Measurements from ENCODE around the gene LGR6. TPM values are rescaled to one million over a fixed set of nuclear protein-coding genes. Genes with fewer than 3 reads are reported as not detected.

Gene LGR6
- total RNA-seq, 6 donors from 2014 or later, result 0.46 to 5.2 (median 1.1) TPM

DNA sequence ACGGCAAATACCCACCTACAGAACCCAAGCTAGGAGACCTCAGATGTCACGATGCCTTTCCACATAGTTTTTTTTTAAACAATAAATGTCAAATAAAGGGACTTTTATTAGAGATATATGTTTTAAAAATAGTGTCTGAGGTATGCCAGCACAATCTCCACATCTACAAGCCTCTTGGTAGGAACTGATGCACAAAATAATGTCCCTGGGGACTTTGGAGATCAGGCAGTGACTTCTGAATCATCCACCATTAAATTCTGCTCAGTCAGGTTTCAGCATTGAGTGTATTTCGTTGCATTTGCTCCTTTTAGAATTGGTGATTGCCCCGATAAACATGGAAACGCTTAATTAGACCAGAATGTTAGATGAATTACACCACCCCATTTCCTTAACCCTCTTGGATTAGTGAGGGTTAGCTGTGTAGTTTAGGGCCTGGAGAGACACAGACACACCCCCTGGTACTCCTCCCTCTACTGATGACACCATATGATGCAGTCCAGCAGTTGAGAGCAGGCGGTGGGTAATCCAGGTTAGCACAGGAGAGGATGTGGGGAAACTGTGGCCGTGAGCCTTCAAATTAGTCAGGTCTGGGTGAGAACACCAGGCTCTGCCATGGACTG, 33.6 kb downstream of the LGR6 start:
- WGBS, 2 donors, result 89% methylated on average over 7 of the region's 7 CpGs
- Histone ChIP-seq H3K27me3 (no peaks in the 10 kb centered on the region), H3K27ac (no peak overlapping the region), H3K4me3 (no peak overlapping the region), H3K36me3 (no peaks in the 10 kb centered on the region), H3K4me1 (no peaks in the 10 kb centered on the region), H3K9me3 (no peaks in the 10 kb centered on the region)
- ATAC-seq (ENCODE audit: low FRiP score in 2 of 2), result no peak
- DNase-seq, result no peak
- TF ChIP-seq, protein P1, sequence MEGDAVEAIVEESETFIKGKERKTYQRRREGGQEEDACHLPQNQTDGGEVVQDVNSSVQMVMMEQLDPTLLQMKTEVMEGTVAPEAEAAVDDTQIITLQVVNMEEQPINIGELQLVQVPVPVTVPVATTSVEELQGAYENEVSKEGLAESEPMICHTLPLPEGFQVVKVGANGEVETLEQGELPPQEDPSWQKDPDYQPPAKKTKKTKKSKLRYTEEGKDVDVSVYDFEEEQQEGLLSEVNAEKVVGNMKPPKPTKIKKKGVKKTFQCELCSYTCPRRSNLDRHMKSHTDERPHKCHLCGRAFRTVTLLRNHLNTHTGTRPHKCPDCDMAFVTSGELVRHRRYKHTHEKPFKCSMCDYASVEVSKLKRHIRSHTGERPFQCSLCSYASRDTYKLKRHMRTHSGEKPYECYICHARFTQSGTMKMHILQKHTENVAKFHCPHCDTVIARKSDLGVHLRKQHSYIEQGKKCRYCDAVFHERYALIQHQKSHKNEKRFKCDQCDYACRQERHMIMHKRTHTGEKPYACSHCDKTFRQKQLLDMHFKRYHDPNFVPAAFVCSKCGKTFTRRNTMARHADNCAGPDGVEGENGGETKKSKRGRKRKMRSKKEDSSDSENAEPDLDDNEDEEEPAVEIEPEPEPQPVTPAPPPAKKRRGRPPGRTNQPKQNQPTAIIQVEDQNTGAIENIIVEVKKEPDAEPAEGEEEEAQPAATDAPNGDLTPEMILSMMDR (IDR thresholded peaks at IDR 0.05), result no peak
- TF ChIP-seq POLR2A (IDR thresholded peaks at IDR 0.05), result no peak
- TF ChIP-seq POLR2AphosphoS5 (IDR thresholded peaks at IDR 0.05), result no peak
- TF ChIP-seq EP300 (IDR thresholded peaks at IDR 0.05), result no peak

DNA sequence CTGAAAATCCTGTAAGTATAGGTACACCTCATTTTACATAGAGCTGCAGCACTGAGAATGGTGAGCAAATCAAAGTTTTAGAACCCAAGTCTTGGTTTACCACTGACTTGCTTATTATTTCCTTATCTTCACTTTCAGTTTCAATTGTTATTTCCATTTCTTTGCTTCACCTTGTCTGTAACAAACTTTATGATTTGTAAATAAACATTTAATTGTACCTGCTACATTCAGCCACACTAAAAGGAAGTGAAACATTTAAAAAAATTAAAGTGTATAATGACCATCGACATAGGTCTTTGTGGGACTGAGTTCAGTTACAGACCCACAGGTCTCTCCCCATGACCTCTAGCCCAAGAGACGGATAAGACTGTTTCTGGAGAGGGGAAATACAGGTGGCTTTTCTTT, 34.4 kb downstream of the LGR6 start:
- Histone ChIP-seq H3K4me1 (no peaks in the 10 kb centered on the region), H3K27me3 (no peaks in the 10 kb centered on the region), H3K36me3 (no peaks in the 10 kb centered on the region), H3K4me3 (no peak overlapping the region), H3K9me3 (no peaks in the 10 kb centered on the region), H3K27ac (no peak overlapping the region)
- TF ChIP-seq, protein P1 (IDR thresholded peaks at IDR 0.05), result no peak
- TF ChIP-seq EP300 (IDR thresholded peaks at IDR 0.05), result no peak
- no peak for TF ChIP-seq POLR2AphosphoS5 (IDR thresholded peaks at IDR 0.05)
- TF ChIP-seq POLR2A (IDR thresholded peaks at IDR 0.05), result no peak
- DNase-seq (no peak), ATAC-seq (ENCODE audit: low FRiP score in 2 of 2) (no peak)
- WGBS, 2 donors, result 61 to 75% methylated on average over 2 of the region's 2 CpGs

GRCh38 chr1:202228484-202229122, 35.0 kb downstream of the LGR6 start:
- DNase-seq (no peak), ATAC-seq (ENCODE audit: low FRiP score in 2 of 2) (no peak)
- TF ChIP-seq POLR2A (IDR thresholded peaks at IDR 0.05), result no peak
- no peak overlapping the region for H3K4me3 ChIP-seq
- 90 to 91% methylated on average over 7 of the region's 7 CpGs for whole genome bisulfite sequencing, 2 donors
- no peaks in the 10 kb centered on the region for H3K4me1 ChIP-seq
- H3K27ac ChIP-seq, result no peak overlapping the region
- no peaks in the 10 kb centered on the region for H3K36me3 ChIP-seq
- H3K9me3 ChIP-seq, result no peaks in the 10 kb centered on the region
- H3K27me3 ChIP-seq, result no peaks in the 10 kb centered on the region

- DNase-seq (no peak), ATAC-seq (ENCODE audit: low FRiP score in 2 of 2) (no peak)
- TF ChIP-seq POLR2A (IDR thresholded peaks at IDR 0.05) (no peak), POLR2AphosphoS5 (IDR thresholded peaks at IDR 0.05) (no peak), EP300 (IDR thresholded peaks at IDR 0.05) (no peak)
- TF ChIP-seq, protein P1 (IDR thresholded peaks at IDR 0.05), result no peak
Observed at GRCh38 chr1:202229376-202229775, 35.8 kb downstream of the LGR6 start.

GRCh38 chr1:202230061-202230938, 36.7 kb downstream of the LGR6 start:
- H3K4me1 ChIP-seq, result no peaks in the 10 kb centered on the region
- ATAC-seq (ENCODE audit: low FRiP score in 2 of 2) (no peak), DNase-seq (no peak)
- H3K36me3 ChIP-seq, result no peaks in the 10 kb centered on the region
- TF ChIP-seq POLR2A (IDR thresholded peaks at IDR 0.05), result no peak
- TF ChIP-seq POLR2AphosphoS5 (IDR thresholded peaks at IDR 0.05), result no peak
- TF ChIP-seq, protein P1 (IDR thresholded peaks at IDR 0.05), result no peak
- no peak for TF ChIP-seq EP300 (IDR thresholded peaks at IDR 0.05)
- WGBS, 2 donors, result 88% methylated on average over 9 to 10 of the region's 10 CpGs
- H3K4me3 ChIP-seq, result no peak overlapping the region
- H3K9me3 ChIP-seq, result no peaks in the 10 kb centered on the region
- H3K27ac ChIP-seq, result no peak overlapping the region
- no peaks in the 10 kb centered on the region for H3K27me3 ChIP-seq

More at GRCh38 chr1:202229376-202229775, 35.8 kb downstream of the LGR6 start:
- Histone ChIP-seq H3K36me3 (no peaks in the 10 kb centered on the region), H3K27ac (no peak overlapping the region), H3K9me3 (no peaks in the 10 kb centered on the region), H3K4me1 (no peaks in the 10 kb centered on the region), H3K27me3 (no peaks in the 10 kb centered on the region), H3K4me3 (no peak overlapping the region)
- 84% methylated on average over 5 of the region's 5 CpGs for WGBS, 2 donors

All from upper lobe of left lung (tissue), 6 donors.